Measurements from ENCODE around the gene CFAP73. TPM values are rescaled to one million over a fixed set of nuclear protein-coding genes. Genes with fewer than 3 reads are reported as not detected.

The CFAP73 gene
- total RNA-seq, 4 donors from 2014 or later: not detected

DNA sequence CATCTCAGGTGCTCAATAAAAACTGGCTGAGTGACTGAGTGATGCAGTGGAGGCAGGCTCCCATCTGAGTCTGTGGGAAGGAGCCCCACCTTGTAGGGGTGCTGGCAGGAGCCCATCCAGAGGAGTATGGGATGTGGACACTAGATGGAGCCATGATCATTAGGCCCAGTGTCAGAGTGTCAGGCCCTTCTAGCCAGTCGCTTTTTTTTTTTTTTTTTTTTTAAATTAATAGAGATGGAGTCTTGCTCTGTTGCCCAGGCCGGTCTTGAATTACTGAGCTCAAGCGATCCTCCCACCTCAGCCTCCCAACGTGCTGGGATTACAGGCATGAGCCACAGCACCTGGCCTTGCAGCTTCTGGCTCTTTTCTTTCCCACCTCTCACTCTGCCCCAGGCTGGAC, 47.5 kb downstream of the CFAP73 start:
- ATAC-seq (peak; percentile 82 to 88), DNase-seq (peak; percentile 67 to 79)
- Histone ChIP-seq H3K27me3 (no peaks in the 10 kb centered on the region), H3K9me3 (no peaks in the 10 kb centered on the region), H3K36me3 (peaks cover 0 to 5% of the 10 kb centered on the region in 2 donors), H3K4me1 (peaks cover 12 to 21% of the 10 kb centered on the region in 2 donors), H3K4me3 (no peak overlapping the region), H3K27ac (no peak overlapping the region)
- intact Hi-C loops (cut with DNase I; ENCODE audit: low total_unique reads): loop anchor here (2.0 to 10.0 kb wide), 4 partner anchors 24 to 228 kb away; partner anchors contain the start of genes SLC8B1 and TPCN1
- TF ChIP-seq, protein P1, sequence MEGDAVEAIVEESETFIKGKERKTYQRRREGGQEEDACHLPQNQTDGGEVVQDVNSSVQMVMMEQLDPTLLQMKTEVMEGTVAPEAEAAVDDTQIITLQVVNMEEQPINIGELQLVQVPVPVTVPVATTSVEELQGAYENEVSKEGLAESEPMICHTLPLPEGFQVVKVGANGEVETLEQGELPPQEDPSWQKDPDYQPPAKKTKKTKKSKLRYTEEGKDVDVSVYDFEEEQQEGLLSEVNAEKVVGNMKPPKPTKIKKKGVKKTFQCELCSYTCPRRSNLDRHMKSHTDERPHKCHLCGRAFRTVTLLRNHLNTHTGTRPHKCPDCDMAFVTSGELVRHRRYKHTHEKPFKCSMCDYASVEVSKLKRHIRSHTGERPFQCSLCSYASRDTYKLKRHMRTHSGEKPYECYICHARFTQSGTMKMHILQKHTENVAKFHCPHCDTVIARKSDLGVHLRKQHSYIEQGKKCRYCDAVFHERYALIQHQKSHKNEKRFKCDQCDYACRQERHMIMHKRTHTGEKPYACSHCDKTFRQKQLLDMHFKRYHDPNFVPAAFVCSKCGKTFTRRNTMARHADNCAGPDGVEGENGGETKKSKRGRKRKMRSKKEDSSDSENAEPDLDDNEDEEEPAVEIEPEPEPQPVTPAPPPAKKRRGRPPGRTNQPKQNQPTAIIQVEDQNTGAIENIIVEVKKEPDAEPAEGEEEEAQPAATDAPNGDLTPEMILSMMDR (IDR thresholded peaks at IDR 0.05 in 4 of 5, conservative IDR thresholded peaks at IDR 0.05 in 1 of 5): peak; percentile 33 to 78 (median 58)
- no peak for TF ChIP-seq POLR2A (IDR thresholded peaks at IDR 0.05)
- in situ Hi-C loops (cut with MboI; ENCODE audit: low sequenced_read_pairs in 4 of 4): loop anchor here in 2 of 4 donors (10.0 to 25.0 kb wide), 2 partner anchors 98 to 115 kb away; no protein-coding TSS in a partner anchor

GRCh38 chr12:113197518-113198077, 48.1 kb downstream of the CFAP73 start:
- Histone ChIP-seq H3K27me3 (no peaks in the 10 kb centered on the region), H3K9me3 (no peaks in the 10 kb centered on the region), H3K4me1 (peaks cover 12 to 21% of the 10 kb centered on the region in 2 donors), H3K4me3 (no peak overlapping the region), H3K36me3 (no peaks in the 10 kb centered on the region), H3K27ac (no peak overlapping the region)
- in situ Hi-C loops (cut with MboI; ENCODE audit: low sequenced_read_pairs in 4 of 4) (loop anchor here in 2 of 4 donors (10.0 to 25.0 kb wide), 2 partner anchors 97 to 115 kb away; no protein-coding TSS in a partner anchor), intact Hi-C loops (cut with DNase I; ENCODE audit: low total_unique reads) (loop anchor here (2.0 to 10.0 kb wide), 4 partner anchors 23 to 227 kb away; partner anchors contain the start of genes SLC8B1 and TPCN1)
- ATAC-seq (no peak), DNase-seq (no peak)
- TF ChIP-seq POLR2A (IDR thresholded peaks at IDR 0.05): no peak
- TF ChIP-seq, protein P1 (IDR thresholded peaks at IDR 0.05 in 4 of 5, conservative IDR thresholded peaks at IDR 0.05 in 1 of 5): no peak

- no peaks in the 10 kb centered on the region for H3K36me3 ChIP-seq
- ATAC-seq (no peak), DNase-seq (no peak)
- no peak overlapping the region for H3K4me3 ChIP-seq
- no peaks in the 10 kb centered on the region for H3K9me3 ChIP-seq
- H3K4me1 ChIP-seq: peaks cover 11 to 16% of the 10 kb centered on the region in 2 donors
- in situ Hi-C loops (cut with MboI; ENCODE audit: low sequenced_read_pairs in 4 of 4) (loop anchor here in 2 of 4 donors (10.0 to 25.0 kb wide), 2 partner anchors 97 to 114 kb away; no protein-coding TSS in a partner anchor), intact Hi-C loops (cut with DNase I; ENCODE audit: low total_unique reads) (loop anchor here (10.0 kb wide), 2 partner anchors 97 to 137 kb away; partner anchors contain the start of gene SLC8B1)
- no peaks in the 10 kb centered on the region for H3K27me3 ChIP-seq
- TF ChIP-seq, protein P1 (IDR thresholded peaks at IDR 0.05 in 4 of 5, conservative IDR thresholded peaks at IDR 0.05 in 1 of 5): no peak
- no peak for TF ChIP-seq POLR2A (IDR thresholded peaks at IDR 0.05)
- no peak overlapping the region for H3K27ac ChIP-seq
These were observed 48.8 kb downstream of the CFAP73 start for GRCh38 chr12:113198296-113198695.

DNA sequence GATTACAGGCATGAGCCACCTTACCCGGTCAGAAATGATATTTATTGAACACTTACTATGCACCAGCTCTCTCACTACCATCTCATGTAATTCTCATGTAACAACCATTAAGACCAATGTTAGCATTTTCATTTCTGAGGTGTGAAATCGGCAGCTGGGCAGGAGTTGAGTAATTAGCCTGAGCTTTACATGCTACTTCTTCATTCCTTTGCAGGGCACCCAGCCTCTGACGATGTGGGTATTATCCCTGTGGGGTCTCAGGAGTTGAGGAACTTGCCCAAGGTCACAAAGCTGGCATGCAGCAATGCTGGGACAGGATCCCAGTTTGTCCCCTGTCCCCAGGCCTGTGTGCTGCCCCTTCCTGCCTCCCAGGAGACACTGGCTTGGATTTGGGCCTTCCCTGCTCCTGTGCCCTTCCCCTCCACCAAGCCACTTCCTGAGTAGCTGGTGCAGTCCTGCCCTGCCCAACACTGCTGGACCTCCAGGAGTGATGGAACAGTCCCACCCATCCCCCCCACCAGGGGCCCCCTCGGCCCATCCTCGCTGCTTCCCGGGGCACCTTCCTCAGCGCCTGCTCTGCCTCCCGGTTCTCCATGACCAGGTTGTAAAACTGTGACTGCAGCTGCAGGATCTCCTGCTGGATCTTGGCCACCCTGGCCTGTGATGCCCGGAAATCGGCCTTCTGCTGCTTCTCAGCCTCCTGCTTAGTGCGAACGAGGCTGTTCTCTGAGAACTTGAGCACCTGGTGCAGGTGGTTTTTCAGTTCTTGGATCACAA, 50.7 kb downstream of the CFAP73 start:
- H3K36me3 ChIP-seq: no peaks in the 10 kb centered on the region
- H3K4me1 ChIP-seq: peaks cover 14 to 15% of the 10 kb centered on the region in 2 donors
- in situ Hi-C loops (cut with MboI; ENCODE audit: low sequenced_read_pairs in 4 of 4) (no loop called here), intact Hi-C loops (cut with DNase I; ENCODE audit: low total_unique reads) (no loop called here)
- TF ChIP-seq, protein P1 (IDR thresholded peaks at IDR 0.05 in 4 of 5, conservative IDR thresholded peaks at IDR 0.05 in 1 of 5): no peak
- TF ChIP-seq POLR2A (IDR thresholded peaks at IDR 0.05): no peak
- DNase-seq: no peak
- H3K27me3 ChIP-seq: no peaks in the 10 kb centered on the region
- no peak overlapping the region for H3K27ac ChIP-seq
- no peaks in the 10 kb centered on the region for H3K9me3 ChIP-seq
- no peak for ATAC-seq
- H3K4me3 ChIP-seq: no peak overlapping the region
